Measurements from ENCODE around the gene ZNF91.
"Not testable (repeated sequence)": the region's sequence is repeated elsewhere in the genome, so short reads cannot be mapped to it uniquely, and the experiment has no call there.

ZNF91 gene

DNA sequence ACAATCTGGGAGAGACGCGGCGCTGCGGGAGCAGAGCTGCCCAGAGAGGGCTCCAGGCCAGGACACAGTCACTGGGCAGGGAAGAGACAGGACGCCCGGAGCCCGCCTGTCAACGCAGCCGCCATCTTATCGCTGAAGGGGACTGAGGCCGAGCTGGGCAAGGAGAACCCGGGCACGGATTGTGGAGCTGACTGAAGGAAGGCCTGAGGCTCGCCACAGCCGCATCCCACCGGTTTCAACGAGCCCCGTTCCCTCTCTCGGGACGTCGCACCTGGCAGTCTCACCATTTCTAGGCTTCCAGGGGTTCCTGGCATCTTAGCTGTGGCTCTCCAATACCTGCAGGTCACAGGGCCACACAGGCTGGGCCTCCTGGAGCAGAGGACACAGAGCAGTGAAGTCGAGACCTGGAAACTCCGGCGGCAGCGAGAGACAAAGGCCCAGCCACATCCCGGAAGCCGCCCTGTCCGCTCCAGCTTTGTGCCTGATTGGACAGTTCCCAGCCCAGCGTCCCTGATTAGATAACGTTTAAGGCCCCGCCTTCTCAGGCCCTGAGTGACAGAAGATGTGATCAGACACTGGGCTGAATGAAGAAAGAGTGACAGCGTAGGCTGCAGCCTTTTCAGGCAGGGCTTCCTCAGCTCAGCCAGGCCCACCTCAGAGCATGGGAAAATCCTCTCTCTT is at the start of gene ZNF91:
Gene ZNF91, minus strand, starts transcription at position 431 of the 681 bp plus-strand sequence. Its CDS starts 117 bp downstream, at position 314.
- DNase-seq (ENCODE audit: low read depth) = peak; percentile 87

DNA sequence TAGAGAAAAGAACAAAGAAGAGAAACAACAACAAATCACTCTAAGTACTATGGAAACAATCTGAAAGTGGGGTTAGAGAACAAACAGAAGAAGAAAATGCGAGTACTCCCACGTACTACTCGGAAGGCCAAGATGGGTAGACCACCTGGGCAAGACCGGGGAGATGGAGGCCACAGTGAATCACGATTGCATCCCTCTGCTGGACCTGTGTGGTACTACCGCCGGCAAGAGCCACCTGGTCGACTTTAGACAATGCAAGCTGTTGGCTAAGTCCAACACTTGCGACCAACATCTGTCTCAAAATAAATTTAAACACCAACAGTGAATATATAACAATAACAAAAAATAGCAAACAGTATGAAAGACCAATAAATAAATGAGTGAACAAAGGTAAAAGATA is 45.5 kb upstream of the ZNF91 start:
- DNase-seq (ENCODE audit: low read depth) = no peak

DNA sequence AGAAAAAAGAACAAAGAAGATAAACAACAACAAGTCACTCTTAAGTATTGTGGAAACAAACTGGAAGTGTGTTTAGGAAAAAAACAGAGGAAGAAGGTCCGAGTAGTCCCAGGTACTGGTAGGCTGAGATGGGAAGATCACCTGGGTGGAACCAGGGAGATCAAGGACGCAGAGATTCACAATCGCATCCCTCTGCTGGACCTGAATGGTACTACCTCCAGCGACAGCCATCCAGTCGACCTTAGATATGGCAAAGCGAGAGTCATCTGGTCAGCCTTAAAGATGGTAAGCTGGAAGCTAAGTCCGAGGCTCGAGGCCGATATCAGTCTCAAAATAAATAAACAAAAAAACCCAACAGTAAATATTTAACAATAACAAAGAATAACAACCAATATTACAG is 44.9 kb upstream of the ZNF91 start:
- no peak for DNase-seq (ENCODE audit: low read depth)

DNA sequence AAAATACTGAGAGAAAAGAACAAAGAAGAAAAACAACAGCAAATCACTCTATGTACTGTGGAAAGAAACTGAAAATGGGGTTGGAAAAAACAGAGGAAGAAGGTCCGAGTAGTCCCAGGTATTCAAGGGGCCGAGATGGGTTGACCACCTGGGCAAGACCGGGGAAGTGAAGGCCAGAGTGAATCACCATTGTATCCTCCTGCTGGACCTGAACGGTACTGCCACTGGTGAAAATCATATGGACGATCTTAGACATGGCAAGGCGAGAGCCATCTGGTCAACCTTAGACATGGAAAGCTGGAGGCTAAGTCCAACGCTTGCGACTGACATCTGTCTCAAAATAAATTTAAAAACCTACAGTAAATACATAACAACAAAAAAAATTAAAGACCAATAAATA is 44.4 kb upstream of the ZNF91 start:
- no peak for DNase-seq (ENCODE audit: low read depth)

DNA sequence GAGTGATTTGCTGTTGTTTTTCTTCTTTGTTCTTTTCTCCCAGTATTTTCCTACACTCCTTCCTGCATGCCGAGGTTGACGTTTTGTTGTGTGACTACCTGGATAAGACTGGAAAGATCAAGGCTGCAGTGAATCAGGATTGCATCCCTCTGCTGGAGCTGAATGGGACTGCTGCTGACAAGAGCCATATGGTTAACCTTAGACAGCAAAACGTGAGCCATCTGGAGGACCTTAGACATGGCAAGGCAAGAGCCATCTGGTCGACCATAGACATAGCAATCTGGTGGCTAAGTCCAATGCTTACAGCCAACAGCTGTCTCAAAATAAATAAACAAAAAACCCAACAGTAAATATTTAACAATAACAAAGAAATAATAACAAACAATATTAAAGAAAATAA is 42.6 kb upstream of the ZNF91 start:
- DNase-seq (ENCODE audit: low read depth) = no peak

DNA sequence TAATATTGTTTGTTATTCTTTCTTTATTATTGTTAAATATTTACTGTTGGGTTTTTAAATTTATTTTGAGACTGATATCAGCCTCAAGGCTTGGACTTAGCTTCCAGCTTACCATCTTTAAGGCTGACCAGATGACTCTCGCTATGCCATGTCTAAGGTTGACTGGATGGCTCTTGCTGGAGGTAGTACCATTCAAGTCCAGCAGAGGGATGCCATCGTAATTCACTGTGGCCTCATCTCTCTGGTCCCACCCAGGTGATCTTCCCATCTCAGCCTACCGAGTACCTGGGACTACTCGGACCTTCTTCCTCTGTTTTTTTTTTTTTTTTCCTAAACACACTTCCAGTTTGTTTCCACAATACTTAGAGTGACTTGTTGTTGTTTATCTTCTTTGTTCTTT is 41.7 kb upstream of the ZNF91 start:
- DNase-seq (ENCODE audit: low read depth) = no peak

DNA sequence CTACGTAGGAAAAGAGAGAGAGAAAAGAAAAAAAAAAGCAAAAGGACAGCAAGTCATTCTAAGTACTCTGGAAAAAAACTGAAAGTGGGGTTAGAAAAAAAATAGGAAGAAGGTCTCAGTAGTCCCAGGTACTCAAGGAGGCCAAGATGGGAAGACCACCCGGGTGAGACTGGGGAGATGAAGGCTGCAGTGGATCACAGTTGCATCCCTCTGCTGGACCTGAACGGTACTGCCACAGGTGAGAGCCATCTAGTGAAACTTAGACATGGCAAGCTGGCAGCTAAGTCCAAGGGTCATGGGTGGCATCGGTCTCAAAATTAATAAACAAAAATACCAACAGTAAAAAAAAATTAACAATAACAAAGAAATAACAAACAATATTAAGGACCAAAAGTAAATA is 41.0 kb upstream of the ZNF91 start:
- no peak for DNase-seq (ENCODE audit: low read depth)

DNA sequence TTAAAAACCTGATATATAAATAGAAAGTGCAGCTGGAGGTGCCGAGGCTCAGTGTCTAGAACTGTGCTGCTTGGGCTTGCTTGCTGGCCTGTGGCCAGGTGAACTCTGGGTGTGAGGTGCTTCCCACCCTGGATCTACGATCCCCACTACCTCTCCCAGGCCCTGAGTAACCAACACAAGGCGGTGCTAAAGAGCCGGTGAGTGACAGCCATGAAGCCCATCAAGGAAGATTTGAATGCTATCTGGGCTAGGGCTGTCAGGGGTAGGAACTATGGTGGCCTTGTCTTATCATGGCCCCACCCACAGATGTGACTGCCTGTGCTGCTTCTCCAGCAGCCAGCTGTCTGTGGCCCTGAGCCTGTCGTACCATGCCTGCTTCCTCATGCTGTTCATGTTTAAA is 25.6 kb upstream of the ZNF91 start:
- no peak for DNase-seq (ENCODE audit: low read depth)

DNA sequence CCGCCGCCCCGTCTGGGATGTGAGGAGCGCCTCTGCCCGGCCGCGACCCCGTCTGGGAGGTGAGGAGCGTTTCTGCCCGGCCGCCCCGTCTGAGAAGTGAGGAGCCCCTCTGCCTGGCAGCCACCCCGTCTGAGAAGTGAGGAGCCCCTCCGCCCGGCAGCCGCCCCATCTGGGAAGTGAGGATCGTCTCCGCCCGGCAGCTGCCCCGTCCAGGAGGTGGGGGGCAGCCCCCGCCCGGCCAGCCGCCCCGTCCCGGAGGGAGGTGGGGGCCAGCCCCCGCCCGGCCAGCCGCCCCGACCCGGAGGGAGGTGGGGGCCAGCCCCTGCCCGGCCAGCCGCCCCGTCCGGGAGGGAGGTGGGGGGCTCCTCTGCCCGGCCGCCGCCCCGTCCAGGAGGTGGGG is 24.0 kb upstream of the ZNF91 start:
- not testable (repeated sequence) for DNase-seq (ENCODE audit: low read depth)

DNA sequence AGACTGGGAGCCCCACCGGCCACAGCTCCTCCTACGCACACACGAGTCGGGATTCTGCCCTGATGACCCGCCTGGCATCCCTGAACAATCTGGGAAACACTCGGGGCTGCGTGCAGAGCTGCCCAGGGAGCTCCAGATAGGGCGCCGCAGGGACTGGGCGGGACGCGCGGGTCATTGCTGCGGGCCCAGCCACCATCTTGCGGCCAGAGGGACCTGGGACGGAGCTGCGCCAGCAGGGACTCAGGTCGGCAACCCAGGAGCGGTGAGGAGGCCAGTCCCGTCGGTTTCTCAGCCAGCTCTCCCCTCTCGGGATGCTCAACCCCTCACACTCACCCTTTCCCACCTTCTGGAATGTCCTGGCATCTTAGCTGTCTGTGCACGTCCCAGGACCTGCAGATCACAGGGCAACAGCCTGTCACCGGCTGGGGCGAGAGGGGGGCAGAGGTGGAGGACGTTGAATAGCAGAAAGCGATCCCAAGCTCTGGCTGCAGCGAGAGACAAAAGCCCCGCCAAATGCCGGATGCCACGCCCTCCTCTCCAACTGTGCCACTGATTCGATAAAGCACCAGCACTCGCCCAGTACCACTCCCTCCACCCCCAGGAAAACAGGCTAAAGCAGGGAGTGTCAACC is 20.4 kb upstream of the ZNF91 start:
- DNase-seq (ENCODE audit: low read depth) = no peak

DNA sequence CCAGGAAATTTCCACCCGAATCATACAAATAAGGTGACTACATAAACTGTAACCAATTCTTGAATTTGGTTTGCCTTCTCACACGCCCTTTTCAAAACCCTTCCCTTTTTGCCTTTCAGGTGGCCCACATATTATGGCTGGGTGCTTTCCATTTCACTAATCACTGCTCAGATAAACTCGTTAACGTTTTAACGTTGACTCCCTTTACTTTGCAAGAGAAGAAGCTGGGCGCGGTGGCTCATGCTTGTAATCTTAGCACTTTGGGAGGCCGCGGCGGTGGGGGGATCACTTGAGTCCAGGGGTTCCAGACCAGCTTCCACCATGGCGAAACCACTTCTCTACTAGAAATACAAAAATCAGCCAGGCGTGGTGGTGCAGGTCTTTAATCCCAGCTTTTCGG is 19.8 kb upstream of the ZNF91 start:
- DNase-seq (ENCODE audit: low read depth) = no peak

DNA sequence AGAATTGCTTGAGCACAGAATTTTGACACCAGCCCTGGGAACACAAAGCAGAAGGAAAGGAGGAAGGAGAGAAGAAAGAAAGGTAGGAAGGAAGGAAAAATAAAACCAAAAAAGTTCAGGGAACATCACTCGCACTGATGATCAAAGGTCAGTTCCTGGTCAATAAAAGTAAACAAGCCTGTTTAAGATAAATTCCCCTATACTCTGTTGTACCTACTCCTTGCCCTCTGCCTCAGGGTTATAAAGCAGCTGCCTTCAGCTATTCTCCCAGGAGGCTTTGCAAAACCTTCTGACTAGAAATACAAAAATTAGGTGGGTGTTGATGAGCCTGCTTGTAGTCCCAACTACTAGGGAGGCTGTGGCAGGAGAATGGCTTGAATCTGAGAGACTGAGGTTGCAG is 14.9 kb upstream of the ZNF91 start:
- DNase-seq (ENCODE audit: low read depth) = no peak

DNA sequence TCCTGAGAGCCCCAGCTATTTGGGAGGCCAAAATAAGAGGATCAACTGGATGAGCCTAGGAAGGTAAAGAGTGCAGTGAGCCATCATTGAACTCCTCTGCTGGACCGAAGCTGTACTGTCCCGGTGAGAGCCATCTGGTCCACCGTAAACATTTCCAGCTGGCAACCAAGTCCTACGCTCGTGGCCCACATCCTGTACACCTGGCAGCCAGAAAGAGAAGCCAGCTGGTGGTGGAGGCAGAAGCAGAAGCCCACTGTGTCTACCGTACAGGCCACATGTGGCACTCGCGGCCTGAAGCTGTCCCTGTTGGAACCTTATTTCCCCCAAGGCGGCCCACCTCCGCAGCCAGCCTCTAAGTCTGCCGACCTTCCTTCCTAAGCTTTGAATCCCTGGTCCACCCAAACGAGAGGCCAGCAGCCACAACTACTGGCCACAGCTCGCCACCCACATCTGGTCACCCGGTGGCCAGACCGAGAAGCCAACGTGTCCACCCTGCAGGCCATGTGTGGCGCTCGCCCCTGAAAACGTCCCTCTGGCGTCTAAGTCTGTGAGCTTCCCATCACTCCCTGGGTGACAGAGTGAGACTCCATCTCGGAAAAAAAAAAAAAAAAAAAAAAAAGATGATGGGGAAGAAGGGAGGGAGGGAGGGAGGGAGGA is 14.2 kb upstream of the ZNF91 start:
- DNase-seq (ENCODE audit: low read depth) = no peak

DNA sequence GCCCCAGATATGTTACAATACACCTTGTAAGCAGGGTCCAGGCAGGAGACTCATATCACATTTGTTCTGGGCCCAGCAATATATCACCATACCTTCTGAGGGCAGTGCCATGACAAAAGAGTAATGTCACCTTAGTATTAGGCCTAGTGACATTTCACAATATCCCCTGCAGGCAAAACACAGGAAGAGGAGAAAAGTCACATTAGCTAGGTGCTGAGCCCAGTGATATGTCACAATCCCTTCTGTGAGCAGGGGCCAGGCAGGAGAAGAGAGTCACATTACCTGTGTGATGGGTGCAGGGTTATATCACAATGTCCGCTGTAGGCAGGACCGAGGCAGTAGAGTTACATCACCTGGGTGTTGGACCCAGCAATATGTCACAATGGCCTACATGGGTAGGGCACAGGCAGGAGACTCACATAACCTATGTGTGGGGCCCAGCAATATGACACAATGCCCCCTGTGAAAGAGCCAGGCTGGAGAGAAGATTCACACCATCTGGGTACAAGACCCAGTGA is 12.4 kb upstream of the ZNF91 start:
- DNase-seq (ENCODE audit: low read depth) = no peak

DNA sequence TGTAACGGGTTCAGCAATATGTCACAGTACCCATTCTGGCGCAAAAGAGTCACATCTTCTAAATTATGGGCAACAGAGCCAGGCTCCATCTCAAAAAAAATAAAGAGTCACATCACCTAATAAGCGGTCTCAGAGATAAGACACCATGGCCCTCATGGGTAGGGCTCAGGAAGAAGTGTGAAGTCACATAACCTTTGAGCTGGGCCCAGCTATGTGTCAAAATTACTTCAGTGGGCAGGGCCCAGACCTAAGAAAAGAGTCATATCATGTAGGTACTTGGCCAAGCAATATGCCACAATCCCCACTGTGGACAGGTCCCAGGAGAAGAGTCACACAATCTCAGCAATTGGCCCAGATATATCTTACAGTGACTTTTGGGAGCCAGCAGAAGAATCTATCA is 11.4 kb upstream of the ZNF91 start:
- no peak for DNase-seq (ENCODE audit: low read depth)

DNA sequence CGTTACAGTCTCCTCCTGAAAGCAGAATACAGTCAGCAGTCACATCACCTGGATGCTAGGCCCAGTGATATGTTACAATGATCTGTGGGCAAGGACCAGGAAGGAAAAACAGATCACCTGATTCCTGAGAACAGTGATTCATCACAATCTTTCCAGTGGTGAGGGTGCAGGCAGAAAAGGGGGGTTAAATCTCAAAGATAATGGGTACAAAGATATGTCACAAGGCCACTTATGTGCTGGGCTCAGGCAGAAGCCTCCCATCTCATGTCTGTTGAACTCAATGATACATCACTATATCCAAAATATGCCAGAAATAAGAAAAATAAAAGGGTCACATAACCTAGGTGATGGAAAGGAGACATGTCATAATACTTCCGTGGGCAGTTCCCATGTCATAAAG is 10.8 kb upstream of the ZNF91 start:
- no peak for DNase-seq (ENCODE audit: low read depth)

DNA sequence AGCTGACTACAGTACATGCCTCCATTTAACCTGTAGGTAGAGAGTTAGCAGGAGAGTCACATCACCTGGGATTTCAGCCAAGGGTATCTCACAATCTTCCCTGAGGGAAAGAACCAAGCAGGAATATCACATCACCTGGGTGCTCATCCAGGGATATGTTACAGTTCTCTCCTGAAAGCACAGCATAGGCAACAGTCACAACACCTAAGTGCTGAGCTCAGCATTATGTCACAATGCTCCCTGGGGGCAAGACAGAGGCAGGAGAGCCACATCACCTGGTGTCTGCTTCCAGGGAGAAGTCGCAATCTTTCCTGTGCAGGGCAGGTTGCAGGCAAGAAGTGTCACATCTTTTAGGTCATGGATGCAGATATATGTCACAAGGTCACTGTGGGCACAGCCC is 9.4 kb upstream of the ZNF91 start:
- DNase-seq (ENCODE audit: low read depth) = no peak

DNA sequence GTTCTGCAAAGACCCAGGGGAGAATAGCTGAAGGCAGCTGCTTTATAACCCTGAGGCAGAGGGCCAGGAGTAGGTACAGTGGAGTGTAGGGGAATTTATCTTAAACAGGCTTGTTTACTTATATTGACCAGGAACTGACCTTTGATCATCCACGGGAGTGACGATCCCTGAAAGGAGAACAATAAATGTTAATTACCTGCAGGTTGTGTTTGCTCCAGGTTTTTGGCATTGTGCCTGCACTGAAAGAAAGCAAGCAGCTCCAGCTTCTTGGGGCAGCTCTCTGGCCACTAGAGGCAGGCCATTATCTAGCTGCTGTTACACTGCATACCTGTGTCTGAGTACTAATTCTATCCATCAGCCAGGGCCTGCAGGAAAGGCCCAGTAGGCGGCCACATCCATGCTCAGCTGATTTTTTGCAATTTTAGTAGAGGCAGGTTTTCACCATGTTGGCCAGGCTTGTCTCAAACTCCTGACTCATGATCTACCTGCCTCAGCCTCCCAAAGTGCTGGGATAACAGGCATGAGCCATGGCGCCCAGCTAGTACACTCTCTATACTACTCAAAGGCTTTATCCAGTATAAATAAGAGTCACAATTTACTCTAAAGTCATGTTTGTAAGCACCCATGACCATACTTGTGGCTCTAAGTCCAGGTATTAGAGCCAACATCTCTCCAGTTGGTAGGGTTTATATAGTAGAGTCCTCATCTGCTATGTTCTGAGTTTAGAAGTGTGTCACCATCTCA is 8.5 kb upstream of the ZNF91 start:
- DNase-seq (ENCODE audit: low read depth) = no peak

DNA sequence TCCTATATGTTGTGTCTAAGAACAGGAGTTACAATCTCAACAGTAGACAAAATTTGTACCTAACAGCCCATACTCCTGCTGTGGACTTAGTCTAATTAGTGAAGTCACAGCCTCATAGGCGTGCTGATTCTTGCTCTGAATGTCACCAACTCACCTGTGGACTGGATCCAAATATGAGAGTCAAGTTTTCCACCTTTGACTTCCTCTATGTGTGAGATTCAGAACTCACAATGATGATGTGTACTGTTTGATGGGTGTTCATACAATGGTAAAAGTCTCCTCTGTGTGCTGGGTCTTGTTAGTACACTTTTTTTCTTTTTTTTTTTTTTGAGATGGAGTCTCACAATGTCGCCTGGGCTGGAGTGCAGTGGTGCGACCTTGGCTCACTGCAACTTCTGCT is 7.8 kb upstream of the ZNF91 start:
- DNase-seq (ENCODE audit: low read depth) = no peak

DNA sequence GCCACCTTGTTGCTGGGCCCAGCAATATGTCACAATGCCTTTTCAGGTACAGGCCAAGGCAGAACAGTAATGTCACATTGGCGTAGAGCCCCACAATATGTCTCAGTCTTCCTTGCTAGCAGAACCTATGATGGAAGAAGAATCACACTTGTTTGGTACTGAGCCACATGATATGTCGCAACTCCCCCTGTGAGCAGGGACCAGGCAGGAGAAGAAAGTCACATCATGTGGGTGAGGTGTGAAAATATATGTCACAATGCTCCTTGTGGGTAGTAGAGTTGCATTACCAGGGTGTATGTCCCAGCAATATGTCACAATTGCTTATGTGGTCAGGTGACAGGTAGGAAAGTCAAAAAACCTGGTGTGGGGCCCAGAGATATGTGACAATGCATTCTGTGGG is 7.1 kb upstream of the ZNF91 start:
- DNase-seq (ENCODE audit: low read depth) = no peak

DNA sequence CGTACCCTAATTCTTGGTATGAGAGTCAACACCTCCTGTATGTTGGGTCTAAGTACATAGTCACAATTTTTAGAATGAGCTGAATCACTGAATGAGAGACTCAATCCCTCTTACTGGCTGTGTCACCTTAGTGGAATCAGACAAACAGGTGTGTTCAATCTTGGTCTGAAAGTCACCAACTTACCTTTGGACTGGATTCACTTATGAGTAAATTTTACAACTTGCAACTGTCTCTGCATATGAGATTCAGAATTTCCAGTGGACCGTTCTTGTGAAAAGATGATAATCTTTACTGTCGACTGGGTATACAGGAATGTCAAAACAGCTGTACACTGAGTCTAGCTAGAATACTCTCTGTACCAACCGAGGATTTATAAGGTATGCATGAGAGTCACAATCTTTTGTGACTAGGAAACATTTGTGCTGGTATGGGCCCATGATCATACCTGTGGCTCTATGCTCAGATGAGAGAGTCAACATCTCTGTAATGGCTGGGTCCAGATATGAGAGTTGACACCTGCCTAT is 5.9 kb upstream of the ZNF91 start:
- DNase-seq (ENCODE audit: low read depth) = no peak

DNA sequence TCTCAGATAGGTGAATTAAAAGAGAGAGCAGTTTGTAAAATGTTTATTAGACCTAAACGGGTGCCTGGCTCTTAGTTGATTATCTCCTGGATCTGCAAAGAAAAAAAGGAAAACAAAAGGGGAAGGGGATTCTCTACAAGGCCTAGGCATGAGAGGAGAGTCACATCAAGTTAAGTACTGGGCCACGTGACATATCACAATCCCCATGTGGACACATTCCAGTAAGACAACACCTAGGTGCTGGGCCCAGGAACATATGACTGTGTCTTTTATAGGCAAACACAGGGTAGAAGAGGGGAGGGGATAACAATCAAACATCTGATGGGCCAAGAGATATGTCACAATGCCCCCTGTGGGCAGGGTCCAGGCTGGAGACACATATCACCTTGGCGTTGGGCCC is 4.2 kb upstream of the ZNF91 start:
- DNase-seq (ENCODE audit: low read depth) = no peak

Measured in stimulated activated CD8-positive, alpha-beta memory T cell treated with anti-CD3 and anti-CD28 coated beads, Interleukin-4, amount 100 ng/mL, for 24 hours (primary cell).